Stimulated activated CD4-positive, alpha-beta T cell treated with anti-CD3 and anti-CD28 coated beads, Interleukin-1b, Interleukin-23, amount 100 ng/mL, for 24 hours (primary cell): ENCODE data around the gene OVOL3.
"Not testable (repeated sequence)": the region's sequence is repeated elsewhere in the genome, so short reads cannot be mapped to it uniquely, and the experiment has no call there.

Source experiments
- DNase-seq, 4 experiments: peaks; one replicate each; pipeline ENCODE4 v3.0.0-alpha.2; 2020; ENCODE audit warnings: low read depth in 4 of 4, low spot score in 1 of 4

The OVOL3 gene

GRCh38 chr19:36131221-36131620 lies 20.3 kb downstream of the OVOL3 start:
- not testable (repeated sequence) for DNase-seq

GRCh38 chr19:36134867-36135266 lies 23.9 kb downstream of the OVOL3 start:
- not testable (repeated sequence) for DNase-seq

GRCh38 chr19:36136964-36137686 lies 26.2 kb downstream of the OVOL3 start:
- DNase-seq = no peak

GRCh38 chr19:36139120-36139472 lies 28.2 kb downstream of the OVOL3 start:
- DNase-seq = no peak

GRCh38 chr19:36139473-36140303 lies 28.7 kb downstream of the OVOL3 start, which contains the start of gene CAPNS1:
CAPNS1 (plus strand) TSS chr19:36140066; CDS start chr19:36141012, 946 bp downstream.
- DNase-seq = peak; percentile 77 to 93 (median 86)

- peak in 3 of 4 experiments; percentile 15 to 47 (median 31) for DNase-seq
Measured at GRCh38 chr19:36140304-36141038, 29.5 kb downstream of the OVOL3 start.

GRCh38 chr19:36141039-36141927 lies 30.3 kb downstream of the OVOL3 start:
- peak; percentile 81 to 95 (median 84) for DNase-seq

- no peak for DNase-seq
Measured at GRCh38 chr19:36142046-36142445, 31.1 kb downstream of the OVOL3 start.

GRCh38 chr19:36142496-36142895 lies 31.6 kb downstream of the OVOL3 start:
- DNase-seq = no peak

GRCh38 chr19:36144624-36145023 lies 33.7 kb downstream of the OVOL3 start:
- DNase-seq = no peak

GRCh38 chr19:36149673-36150406 lies 38.9 kb downstream of the OVOL3 start:
- no peak for DNase-seq

GRCh38 chr19:36150586-36150985 lies 39.6 kb downstream of the OVOL3 start:
- DNase-seq = no peak

- DNase-seq = no peak
Measured at GRCh38 chr19:36151144-36152018, 40.4 kb downstream of the OVOL3 start.

- DNase-seq = no peak
Measured at GRCh38 chr19:36152019-36152351, 41.0 kb downstream of the OVOL3 start.

GRCh38 chr19:36152352-36153091 lies 41.6 kb downstream of the OVOL3 start, which contains the start of gene COX7A1:
COX7A1 (minus strand) TSS chr19:36152447; CDS start chr19:36152407, 40 bp downstream.
- DNase-seq = no peak

- DNase-seq = no peak
Measured at GRCh38 chr19:36153126-36153525, 42.2 kb downstream of the OVOL3 start.

GRCh38 chr19:36160821-36161596 lies 50.1 kb downstream of the OVOL3 start:
- DNase-seq = no peak
